ENCODE measurements around the gene KCNK16. TPM values are rescaled to one million over a fixed set of nuclear protein-coding genes. Genes with fewer than 3 reads are reported as not detected.
"Not testable (repeated sequence)": the region's sequence is repeated elsewhere in the genome, so short reads cannot be mapped to it uniquely, and the experiment has no call there.

Gene KCNK16
- total RNA-seq, 4 donors from 2014 or later, result not detected

- no peak overlapping the region for H3K27ac ChIP-seq
- no peak for TF ChIP-seq POLR2A (IDR thresholded peaks at IDR 0.05)
- TF ChIP-seq POLR2AphosphoS5 (IDR thresholded peaks at IDR 0.05), result no peak
- no peak for TF ChIP-seq EP300 (IDR thresholded peaks at IDR 0.05; ENCODE audit: low read depth)
- no peak for TF ChIP-seq CTCF (IDR thresholded peaks at IDR 0.05)
- H3K4me3 ChIP-seq, result no peak overlapping the region
- no peaks in the 10 kb centered on the region for H3K4me1 ChIP-seq
- WGBS, 2 donors (ENCODE audit: low coverage in 1 of 2), result 59 to 80% methylated on average over 1 to 5 of the region's 5 CpGs
- in situ Hi-C loops (cut with MboI; ENCODE audit: low pct_ligation_motif_present in 1 of 4, low pct_unique_long_range_greater_than_20kb in 1 of 4, low sequenced_read_pairs in 3 of 4) (no loop called here), intact Hi-C loops (cut with DNase I; ENCODE audit: low total_unique reads) (no loop called here)
- peak; percentile 24 for DNase-seq
- H3K9me3 ChIP-seq, result no peaks in the 10 kb centered on the region
- H3K36me3 ChIP-seq, result no peaks in the 10 kb centered on the region
- H3K27me3 ChIP-seq, result no peaks in the 10 kb centered on the region
Measured at GRCh38 chr6:39294133-39294532, 28.4 kb downstream of the KCNK16 start.

DNA sequence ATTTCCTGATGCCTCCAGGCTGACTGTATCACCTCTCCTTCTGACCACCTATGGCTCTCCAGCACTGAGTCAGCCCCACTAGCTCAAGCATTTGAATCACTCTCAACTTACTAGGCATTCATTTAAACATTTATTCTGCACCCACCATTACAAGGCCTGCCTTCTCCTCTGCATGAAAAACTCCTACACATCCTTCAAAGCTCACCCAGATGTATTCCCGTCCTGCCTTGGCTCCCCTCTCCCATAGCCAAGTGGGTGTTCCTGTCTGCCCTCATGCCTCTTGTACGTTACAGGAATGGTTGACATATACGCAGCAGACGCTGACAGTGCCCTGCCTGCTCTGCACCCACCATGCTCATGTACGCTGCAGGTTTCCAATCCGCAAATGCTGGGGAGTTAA is 29.9 kb downstream of the KCNK16 start:
- 93% methylated on average over 6 of the region's 6 CpGs; no CpG with 5 or more reads in 1 of the 2 donors for WGBS, 2 donors (ENCODE audit: low coverage in 1 of 2)
- in situ Hi-C loops (cut with MboI; ENCODE audit: low pct_ligation_motif_present in 1 of 4, low pct_unique_long_range_greater_than_20kb in 1 of 4, low sequenced_read_pairs in 3 of 4), result no loop called here
- Histone ChIP-seq H3K9me3 (no peaks in the 10 kb centered on the region), H3K27me3 (no peaks in the 10 kb centered on the region), H3K4me3 (no peak overlapping the region), H3K27ac (no peak overlapping the region), H3K4me1 (no peaks in the 10 kb centered on the region), H3K36me3 (no peaks in the 10 kb centered on the region)
- intact Hi-C loops (cut with DNase I; ENCODE audit: low total_unique reads), result no loop called here
- DNase-seq, result no peak
- TF ChIP-seq EP300 (IDR thresholded peaks at IDR 0.05; ENCODE audit: low read depth) (no peak), CTCF (IDR thresholded peaks at IDR 0.05) (no peak), POLR2AphosphoS5 (IDR thresholded peaks at IDR 0.05) (no peak), POLR2A (IDR thresholded peaks at IDR 0.05) (no peak)

DNA sequence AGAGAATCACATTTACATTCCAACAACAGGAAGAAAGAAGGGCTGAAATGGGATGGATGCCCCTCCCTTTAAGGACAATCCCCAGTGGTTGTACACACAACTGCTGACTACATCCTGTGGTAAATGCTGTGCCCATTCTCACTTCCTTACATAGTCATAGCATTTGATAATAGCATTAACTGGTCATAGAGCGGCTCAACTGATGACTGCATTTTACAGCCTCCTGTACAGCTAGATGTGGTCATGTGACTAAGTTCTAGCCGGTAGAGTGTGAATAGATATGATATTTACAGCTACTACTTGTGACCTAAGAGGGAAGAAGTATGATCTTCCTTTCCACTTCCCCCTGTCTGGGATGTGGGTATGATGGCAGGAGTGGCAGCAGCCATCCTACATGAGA is 33.0 kb downstream of the KCNK16 start:
- DNase-seq, result no peak
- Histone ChIP-seq H3K4me1 (no peaks in the 10 kb centered on the region), H3K27ac (no peak overlapping the region), H3K27me3 (no peaks in the 10 kb centered on the region), H3K4me3 (no peak overlapping the region), H3K9me3 (no peaks in the 10 kb centered on the region), H3K36me3 (no peaks in the 10 kb centered on the region)
- in situ Hi-C loops (cut with MboI; ENCODE audit: low pct_ligation_motif_present in 1 of 4, low pct_unique_long_range_greater_than_20kb in 1 of 4, low sequenced_read_pairs in 3 of 4) (no loop called here), intact Hi-C loops (cut with DNase I; ENCODE audit: low total_unique reads) (no loop called here)
- TF ChIP-seq CTCF (IDR thresholded peaks at IDR 0.05) (no peak), EP300 (IDR thresholded peaks at IDR 0.05; ENCODE audit: low read depth) (no peak), POLR2A (IDR thresholded peaks at IDR 0.05) (no peak), POLR2AphosphoS5 (IDR thresholded peaks at IDR 0.05) (no peak)
- whole genome bisulfite sequencing, 2 donors (ENCODE audit: low coverage in 1 of 2), result 45 to 65% methylated on average over 2 of the region's 2 CpGs

GRCh38 chr6:39287601-39288000 is 34.9 kb downstream of the KCNK16 start:
- 95 to 100% methylated on average over 2 to 3 of the region's 3 CpGs for WGBS, 2 donors (ENCODE audit: low coverage in 1 of 2)
- DNase-seq, result no peak
- no peaks in the 10 kb centered on the region for H3K27me3 ChIP-seq
- no peaks in the 10 kb centered on the region for H3K9me3 ChIP-seq
- peaks cover 0 to under 1% (median 0%) of the 10 kb centered on the region in 4 donors for H3K4me1 ChIP-seq
- intact Hi-C loops (cut with DNase I; ENCODE audit: low total_unique reads), result no loop called here
- no peak overlapping the region for H3K27ac ChIP-seq
- H3K36me3 ChIP-seq, result no peaks in the 10 kb centered on the region
- no peak overlapping the region for H3K4me3 ChIP-seq
- TF ChIP-seq POLR2A (IDR thresholded peaks at IDR 0.05), result no peak
- no peak for TF ChIP-seq CTCF (IDR thresholded peaks at IDR 0.05)
- TF ChIP-seq POLR2AphosphoS5 (IDR thresholded peaks at IDR 0.05), result no peak
- no peak for TF ChIP-seq EP300 (IDR thresholded peaks at IDR 0.05; ENCODE audit: low read depth)
- in situ Hi-C loops (cut with MboI; ENCODE audit: low pct_ligation_motif_present in 1 of 4, low pct_unique_long_range_greater_than_20kb in 1 of 4, low sequenced_read_pairs in 3 of 4), result no loop called here

- H3K27me3 ChIP-seq; H3K27ac ChIP-seq; H3K4me3 ChIP-seq; H3K36me3 ChIP-seq; DNase-seq; H3K9me3 ChIP-seq; in situ Hi-C loops (cut with MboI; ENCODE audit: low pct_ligation_motif_present in 1 of 4, low pct_unique_long_range_greater_than_20kb in 1 of 4, low sequenced_read_pairs in 3 of 4); intact Hi-C loops (cut with DNase I; ENCODE audit: low total_unique reads): not testable (repeated sequence)
- 87 to 92% methylated on average over 7 to 10 of the region's 10 CpGs for WGBS, 2 donors (ENCODE audit: low coverage in 1 of 2)
- peaks cover 0 to 10% (median 3%) of the 10 kb centered on the region in 4 donors for H3K4me1 ChIP-seq
Measured at GRCh38 chr6:39286596-39286995, 35.9 kb downstream of the KCNK16 start.
